Heart left ventricle (tissue), 13 donors: Measurements from ENCODE around the gene NAALADL1.

Experiments used
- CTCF ChIP-seq, 12 donors: fragments of 200-600 bp; sonication (generic) in 4 of 12; IDR thresholded peaks; one replicate each; pipeline versions ENCODE4 v1.5.0 to v1.8.0; 2018 to 2022; ENCODE audit warnings: antibody characterized with exemption in 12 of 12, mild to moderate bottlenecking in 5 of 12
- POLR2A ChIP-seq, 2 donors: fragments of 450-650 bp; IDR thresholded peaks; one replicate each; pipeline ENCODE4 v1.6.1; 2017; ENCODE audit warnings: antibody characterized with exemption in 2 of 2, mild to moderate bottlenecking in 2 of 2, moderate library complexity in 2 of 2
- donor health status: ischemic (EF 13 %, LVEDD 7.1; RV severe dilation, severe dysfunction).
- donor health status: DM: no; HTN: yes; CAD: no.
- donor health status: DM: no; HTN: no; CAD: no.
- donor health status: ischemic (EF 25% LVEDD 6.9; RV normal size, moderate dysfunction).
- donor health status: ischemic (EF 25% LVEDD 5.7; RV mildly dilated, moderate dysfunction).
- donor health status: ischemic (EF 35%, LVEDD 5.7; RV mildly dilated, moderate dysfunction).
- donor health status: nonischemic (EF 11% LVEDD 7.7; RV severe dilation, severe dysfunction).
- donor health status: DM: yes; HTN: yes; CAD: no.
- donor health status: PGD.
- donor health status: ischemic (EF 29% LVEDD 5.4; RV normal size, mild dysfunction).
- donor health status: nonischemic (EF 23%, LVEDD 6.1; RV moderate dilation, normal function).

- TF ChIP-seq POLR2A (IDR thresholded peaks at IDR 0.05): no peak
- TF ChIP-seq CTCF (IDR thresholded peaks at IDR 0.05): no peak
Observed at GRCh38 chr11:65040520-65040846, 17.9 kb downstream of the NAALADL1 start.
